Right ventricle myocardium superior (tissue), 1 donor: ENCODE measurements around the gene JAG2. TPM values are rescaled to one million over a fixed set of nuclear protein-coding genes. Genes with fewer than 3 reads are reported as not detected.

Experiments used
- ATAC-seq: fragments of 200-7000 bp; cut with Tn5 transposase; one replicate; pipeline ENCODE4 v1.9.1; 2020; ENCODE audit warnings: mild to moderate bottlenecking; ENCODE audit not compliant: poor library complexity
- DNase-seq: peaks from one replicate; pipeline ENCODE4 v3.0.0-alpha.2; 2020
- intact Hi-C: fragments of 100-400 bp; cut with DNase I; formaldehyde crosslinking; loops from one replicate; pipeline ENCODE4 v1.11.2; 2022
- total RNA-seq: library from RNA; stranded (reverse); fragmentation: NEBNext Ultra II Directional; extraction: Animal tissue kit (Norgen Biotek cat#: 25700); gene quantifications from one replicate; pipeline ENCODE4 v1.2.1, GENCODE V29; 2021
- donor health status: DM: no; HTN: yes; CAD: no; lungs with severe emphysema.

The JAG2 gene
- total RNA-seq, 1 donor from 2014 or later, result 28.6 TPM

DNA sequence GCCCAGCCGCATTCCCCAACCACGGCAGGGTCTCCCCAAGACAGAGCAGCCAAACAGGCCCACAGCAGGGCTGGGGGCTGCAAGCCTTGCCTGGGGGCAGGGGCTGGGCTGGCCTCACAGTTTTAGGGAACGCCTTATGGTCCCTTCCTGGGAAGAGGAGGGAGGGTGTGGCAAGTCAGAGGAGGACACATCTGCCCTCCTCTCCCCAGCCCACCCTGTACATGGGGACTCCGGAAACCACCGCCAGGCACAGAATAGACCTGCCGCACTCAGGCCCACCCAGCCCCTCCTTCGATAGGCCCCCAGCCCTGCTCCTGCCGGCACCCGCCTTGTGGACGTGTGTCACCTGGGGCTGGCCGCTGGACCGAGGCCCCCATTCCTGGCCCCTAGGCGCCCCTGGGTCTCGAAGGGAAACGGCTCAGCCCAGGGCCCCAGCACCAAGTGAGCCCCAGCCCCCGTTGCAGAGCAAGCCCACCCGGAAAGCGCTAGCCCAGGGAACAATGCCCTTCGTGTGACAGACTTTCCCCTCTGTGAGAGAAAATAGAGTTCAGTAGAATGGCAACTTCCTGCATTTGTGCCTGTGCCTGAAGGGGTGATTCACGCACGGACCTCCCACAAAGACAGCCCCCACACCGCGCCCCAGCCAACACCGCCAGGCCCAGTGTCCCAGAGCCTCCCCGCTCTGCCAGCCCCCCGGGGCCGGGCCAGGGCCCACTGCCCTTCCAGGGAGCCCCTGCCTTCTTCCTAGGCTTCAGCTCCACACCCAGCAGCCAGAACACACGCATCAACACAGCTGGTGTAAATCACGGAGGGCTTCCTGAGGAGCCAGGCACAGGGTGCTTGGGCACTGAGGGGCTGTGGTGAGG is 24.5 kb upstream of the JAG2 start:
- DNase-seq (no peak), ATAC-seq (no peak)
- intact Hi-C loops, result no loop called here

- no peak for DNase-seq
- intact Hi-C loops, result no loop called here
- peak; percentile 53 for ATAC-seq
Observed at GRCh38 chr14:105187935-105188524, 19.5 kb upstream of the JAG2 start.

DNA sequence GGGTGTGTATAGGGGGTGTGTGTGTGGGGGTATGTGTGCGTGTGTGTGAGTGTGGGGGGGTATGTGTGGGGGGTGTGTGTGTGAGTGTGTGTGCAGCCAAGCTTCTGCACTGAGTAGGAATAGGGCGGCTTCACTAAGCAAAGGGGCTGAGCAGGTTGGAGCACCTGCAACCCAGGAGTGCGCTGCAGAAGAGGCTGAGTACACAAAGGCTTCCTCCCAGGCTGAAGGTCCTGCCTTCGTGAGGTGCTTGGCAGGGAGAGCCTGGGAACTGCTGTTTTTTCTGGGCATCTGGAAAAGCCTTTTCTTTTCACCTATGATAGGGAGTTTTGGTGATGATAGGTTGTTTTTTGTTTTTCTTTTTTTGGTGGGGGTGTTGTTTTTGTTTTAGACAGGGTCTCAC is 18.5 kb upstream of the JAG2 start:
- DNase-seq, result no peak
- intact Hi-C loops, result no loop called here
- no peak for ATAC-seq

DNA sequence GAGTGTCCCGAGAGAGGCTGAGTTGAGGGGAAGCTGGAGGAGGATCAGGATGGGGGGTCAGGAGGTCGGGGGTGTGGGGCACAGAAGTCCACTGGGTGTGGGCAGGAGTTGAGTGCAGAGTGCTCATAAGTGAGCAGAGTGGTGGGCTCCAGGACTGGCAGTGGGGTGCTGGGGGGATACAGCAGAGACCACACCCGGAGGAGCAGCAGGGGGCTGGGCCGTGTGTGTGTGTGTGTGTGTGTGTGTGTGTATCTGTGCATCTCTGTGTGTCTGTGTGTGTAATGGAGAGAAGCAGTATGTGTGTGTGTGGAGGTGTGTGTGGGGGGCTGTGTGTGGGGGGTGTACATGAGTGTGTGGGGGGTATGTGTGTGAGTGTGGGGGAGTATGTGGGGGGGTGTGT is 17.4 kb upstream of the JAG2 start:
- intact Hi-C loops, result no loop called here
- DNase-seq, result no peak
- ATAC-seq, result no peak

DNA sequence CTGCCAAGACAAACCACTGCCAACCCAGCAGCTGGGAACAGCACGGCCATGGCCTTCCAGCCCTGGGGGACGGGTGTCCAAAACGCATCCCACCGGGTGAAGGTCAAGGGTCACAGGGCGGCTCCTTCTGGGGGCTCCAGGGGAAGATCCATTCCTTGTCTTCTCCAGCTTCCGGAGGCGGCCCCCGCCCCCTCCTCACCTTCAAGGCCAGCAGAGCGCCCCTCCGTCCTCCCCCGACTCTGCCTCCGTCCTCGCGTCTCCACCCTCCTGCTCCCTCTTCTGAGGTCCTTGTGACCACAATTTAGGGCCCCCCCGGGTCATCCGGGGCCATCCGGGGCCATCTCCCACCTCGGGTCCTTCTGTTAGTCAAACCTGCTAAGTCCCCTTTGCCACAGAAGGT is 16.4 kb upstream of the JAG2 start:
- intact Hi-C loops, result no loop called here
- DNase-seq (no peak), ATAC-seq (no peak)

- no peak for DNase-seq
- ATAC-seq, result no peak
- intact Hi-C loops, result no loop called here
Observed at GRCh38 chr14:105184461-105184860, 15.9 kb upstream of the JAG2 start.

GRCh38 chr14:105182296-105183020 is 13.9 kb upstream of the JAG2 start:
- ATAC-seq (no peak), DNase-seq (no peak)
- intact Hi-C loops, result no loop called here

DNA sequence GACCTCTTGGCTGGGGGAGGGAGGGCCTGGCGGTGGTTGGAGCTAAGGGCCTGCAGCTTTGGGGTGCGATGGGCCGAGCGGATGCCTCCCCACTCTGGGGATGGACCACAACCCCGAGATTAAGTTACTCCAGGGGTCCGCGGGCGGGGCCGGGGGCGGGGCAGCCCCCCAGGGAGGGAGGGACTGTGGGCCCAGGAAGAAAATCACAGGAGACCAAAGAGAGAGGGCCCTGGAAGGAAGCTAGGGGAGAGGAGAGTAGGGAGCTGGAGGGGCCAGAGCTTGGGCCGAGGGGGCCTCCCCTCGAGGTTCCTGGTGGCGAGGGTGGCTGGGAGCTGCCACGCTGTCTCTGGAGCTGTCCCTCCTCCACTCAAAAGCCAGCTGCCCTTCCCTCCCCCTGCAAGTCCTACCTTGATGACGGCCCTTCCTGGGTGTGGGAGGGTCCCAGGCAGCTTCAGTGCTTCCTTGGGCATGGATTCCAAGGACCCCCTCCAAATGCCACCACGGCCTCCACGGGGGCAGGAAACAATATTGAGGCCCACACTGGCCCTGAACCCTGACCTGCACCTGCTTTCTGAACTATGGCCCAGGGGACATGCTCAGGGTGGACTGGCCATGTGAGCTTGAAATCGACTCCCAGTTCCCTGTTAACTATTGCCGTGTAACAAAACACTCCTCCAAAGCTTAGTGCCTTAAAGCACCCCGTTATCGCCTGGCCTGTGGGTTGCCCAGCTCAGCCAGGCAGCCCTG is 13.1 kb upstream of the JAG2 start:
- ATAC-seq (no peak), DNase-seq (no peak)
- intact Hi-C loops, result no loop called here

DNA sequence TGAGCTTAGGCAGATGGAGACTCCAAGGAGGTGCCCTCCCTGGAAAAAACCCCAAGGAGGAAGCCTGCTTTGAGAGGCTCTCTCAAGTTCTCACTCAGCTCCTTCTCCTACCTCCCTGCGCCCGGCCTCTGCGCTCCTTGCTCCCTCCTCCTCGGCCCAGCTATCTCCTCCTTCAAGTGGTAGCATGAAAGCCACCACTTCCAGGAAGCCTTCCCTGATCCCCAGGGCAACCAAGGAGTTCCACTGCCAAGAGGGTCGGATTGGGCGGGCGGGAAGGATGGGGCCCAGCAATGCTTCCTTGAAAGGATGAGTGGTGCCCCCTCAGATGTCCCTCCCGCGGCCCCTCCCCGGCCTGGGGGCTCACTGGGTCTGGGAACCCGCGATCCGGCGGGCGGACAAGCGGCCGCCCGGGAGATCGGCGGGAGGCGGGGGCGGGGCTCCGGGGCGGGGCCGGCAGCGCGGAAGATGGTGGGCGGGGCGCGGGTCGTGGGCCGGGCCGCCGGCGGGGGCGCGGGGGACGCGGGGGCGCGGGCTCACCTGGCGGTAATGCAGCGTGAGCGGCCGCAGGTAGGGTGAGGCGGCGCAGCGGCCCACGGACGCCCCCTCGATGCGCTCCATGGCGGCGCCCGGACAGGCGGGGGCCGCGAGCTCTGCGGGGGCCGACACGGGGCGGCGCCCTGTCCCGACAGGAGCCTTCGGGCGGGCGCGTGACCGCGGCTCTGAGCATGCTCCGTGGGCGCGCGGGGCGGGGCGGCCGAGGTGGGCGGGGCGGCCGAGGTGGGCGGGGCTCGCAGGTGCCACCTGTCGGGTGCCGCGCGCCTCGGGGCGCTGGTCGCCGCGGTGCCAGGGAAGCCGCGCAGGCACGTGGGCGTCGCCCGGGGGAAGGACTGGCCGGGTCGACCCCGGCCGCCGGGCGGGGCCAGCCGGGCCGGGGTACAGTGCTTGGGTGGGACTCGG is 12.3 kb upstream of the JAG2 start, which contains the start of gene NUDT14:
Gene NUDT14 (minus strand): TSS at position 721 of the 957 bp plus-strand sequence. CDS start 103 bp downstream, at position 618.
- intact Hi-C loops, result no loop called here
- DNase-seq (peak; percentile 82), ATAC-seq (peak; percentile 86)

DNA sequence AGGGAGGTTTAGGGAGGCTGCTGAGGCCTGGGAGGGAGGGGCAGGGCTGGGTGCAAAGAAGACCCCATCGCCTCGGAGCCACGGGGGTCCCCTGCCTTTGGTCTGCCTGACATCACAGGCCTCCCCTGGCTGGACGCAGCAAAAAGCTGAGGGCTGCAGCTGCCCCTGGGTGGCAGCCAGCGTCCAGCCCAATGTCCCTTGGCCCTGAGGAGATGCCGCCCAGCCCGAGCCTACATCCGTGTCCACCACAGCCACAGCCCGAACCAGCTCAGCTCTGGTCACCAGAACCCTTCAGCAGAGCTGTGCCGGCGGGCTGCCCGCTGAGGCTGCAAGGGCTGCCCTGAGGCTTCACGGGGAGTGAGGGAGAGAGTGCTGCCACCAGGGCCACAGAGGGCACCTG is 10.6 kb upstream of the JAG2 start:
- DNase-seq, result no peak
- intact Hi-C loops, result no loop called here

GRCh38 chr14:105178868-105179140 is 10.2 kb upstream of the JAG2 start:
- ATAC-seq, result no peak
- DNase-seq, result no peak
- intact Hi-C loops, result no loop called here

More for the DNA sequence above, 10.6 kb upstream of the JAG2 start:
- ATAC-seq, result no peak

GRCh38 chr14:105178069-105178867 is 9.7 kb upstream of the JAG2 start:
- ATAC-seq, result no peak
- intact Hi-C loops, result no loop called here
- DNase-seq, result no peak

GRCh38 chr14:105177082-105177481 is 8.5 kb upstream of the JAG2 start:
- no peak for ATAC-seq
- intact Hi-C loops, result no loop called here
- DNase-seq, result no peak

DNA sequence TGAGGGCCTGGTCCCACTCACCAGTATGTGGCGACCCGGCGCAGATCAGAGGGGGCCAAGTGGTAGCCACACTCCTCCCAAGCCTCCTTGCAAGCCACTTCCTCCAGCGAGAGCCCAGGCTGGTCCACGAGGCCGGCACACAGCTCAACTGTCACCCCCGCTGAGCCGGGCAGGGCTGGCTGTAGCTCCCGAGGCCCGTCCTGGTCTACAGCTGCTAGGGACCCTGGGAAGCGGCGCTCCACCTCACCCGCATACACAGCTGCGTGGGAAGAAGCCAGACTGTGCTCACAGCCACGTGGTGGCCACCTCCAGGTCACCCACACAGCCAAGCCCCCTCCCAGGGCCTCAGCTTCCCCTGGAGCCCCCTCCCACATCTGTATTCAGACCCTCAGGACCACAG is 7.9 kb upstream of the JAG2 start:
- DNase-seq, result no peak
- ATAC-seq, result no peak
- intact Hi-C loops, result no loop called here

DNA sequence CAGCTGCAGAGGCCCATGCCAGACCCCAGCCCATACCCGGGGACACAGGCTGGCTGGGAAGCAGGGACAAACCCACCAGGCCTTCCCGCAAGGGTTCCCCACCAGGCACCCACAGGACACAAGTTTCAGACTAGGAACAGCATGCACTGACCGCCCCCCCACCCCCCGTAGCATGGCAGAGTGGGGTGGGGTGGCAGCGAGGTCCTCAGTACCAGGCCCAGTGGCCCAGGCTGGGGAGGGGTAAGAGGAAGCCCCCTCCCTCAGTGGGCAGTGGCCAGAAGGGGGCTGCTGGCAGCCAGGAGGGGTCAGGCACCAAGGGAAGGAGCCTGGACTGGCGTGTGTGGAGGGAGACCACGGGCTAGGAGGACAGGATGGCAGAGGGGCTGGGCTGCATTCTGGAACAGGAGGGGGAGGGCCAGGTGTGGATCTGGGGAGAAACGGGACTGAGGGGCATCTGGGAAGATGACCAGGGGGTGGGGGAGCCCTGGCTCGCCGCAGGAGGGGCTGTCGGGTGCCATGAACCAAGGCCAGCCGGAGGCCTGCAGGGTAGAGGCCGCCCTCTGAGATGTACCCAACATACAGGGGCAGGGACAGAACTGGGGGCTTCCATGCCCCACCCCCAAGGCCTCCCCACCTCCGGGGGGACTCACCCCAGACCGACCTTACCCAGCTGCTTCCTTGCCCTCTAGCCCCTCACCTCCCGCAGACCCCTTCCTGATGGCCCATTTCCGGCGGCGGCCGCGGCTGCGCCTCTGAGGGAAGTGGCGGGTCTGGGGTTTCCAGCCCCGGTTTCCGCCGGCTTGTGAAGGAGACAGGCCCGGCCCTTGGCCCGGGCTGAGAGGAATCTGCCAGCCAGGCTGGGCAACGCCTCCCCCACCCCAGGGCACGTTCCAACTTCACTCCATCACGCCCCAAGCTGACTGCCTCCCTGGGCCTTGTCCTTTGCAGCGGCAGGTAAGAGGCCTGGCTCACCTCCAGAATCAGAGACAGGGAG is 5.6 kb upstream of the JAG2 start:
- ATAC-seq, result no peak
- no peak for DNase-seq
- intact Hi-C loops, result no loop called here

DNA sequence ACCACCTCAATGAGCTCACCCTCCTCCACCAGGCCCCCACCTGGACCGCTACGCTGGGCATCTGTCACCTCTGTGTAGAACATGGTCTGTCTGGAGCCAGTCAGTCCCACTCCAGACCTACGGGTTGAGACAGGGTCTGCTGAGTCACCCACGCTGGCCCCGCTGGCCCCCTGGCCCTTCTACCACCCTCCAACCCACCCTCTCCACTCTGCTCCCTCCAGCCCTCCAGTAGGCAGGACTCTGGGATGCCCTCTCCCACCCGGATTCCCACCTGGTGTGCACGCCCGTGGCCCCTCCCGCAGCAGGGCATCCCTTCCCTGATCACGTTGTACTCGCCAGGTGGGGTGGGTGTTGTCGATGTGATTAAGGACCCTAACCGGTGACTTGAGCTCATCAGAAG is 4.6 kb upstream of the JAG2 start:
- intact Hi-C loops, result no loop called here
- DNase-seq (no peak), ATAC-seq (no peak)
